Measurements from ENCODE around the gene RASL10B. TPM values are rescaled to one million over a fixed set of nuclear protein-coding genes. Genes with fewer than 3 reads are reported as not detected.

RASL10B gene
- total RNA-seq, 4 donors from 2014 or later = 4.7 to 13.8 (median 10.0) TPM

DNA sequence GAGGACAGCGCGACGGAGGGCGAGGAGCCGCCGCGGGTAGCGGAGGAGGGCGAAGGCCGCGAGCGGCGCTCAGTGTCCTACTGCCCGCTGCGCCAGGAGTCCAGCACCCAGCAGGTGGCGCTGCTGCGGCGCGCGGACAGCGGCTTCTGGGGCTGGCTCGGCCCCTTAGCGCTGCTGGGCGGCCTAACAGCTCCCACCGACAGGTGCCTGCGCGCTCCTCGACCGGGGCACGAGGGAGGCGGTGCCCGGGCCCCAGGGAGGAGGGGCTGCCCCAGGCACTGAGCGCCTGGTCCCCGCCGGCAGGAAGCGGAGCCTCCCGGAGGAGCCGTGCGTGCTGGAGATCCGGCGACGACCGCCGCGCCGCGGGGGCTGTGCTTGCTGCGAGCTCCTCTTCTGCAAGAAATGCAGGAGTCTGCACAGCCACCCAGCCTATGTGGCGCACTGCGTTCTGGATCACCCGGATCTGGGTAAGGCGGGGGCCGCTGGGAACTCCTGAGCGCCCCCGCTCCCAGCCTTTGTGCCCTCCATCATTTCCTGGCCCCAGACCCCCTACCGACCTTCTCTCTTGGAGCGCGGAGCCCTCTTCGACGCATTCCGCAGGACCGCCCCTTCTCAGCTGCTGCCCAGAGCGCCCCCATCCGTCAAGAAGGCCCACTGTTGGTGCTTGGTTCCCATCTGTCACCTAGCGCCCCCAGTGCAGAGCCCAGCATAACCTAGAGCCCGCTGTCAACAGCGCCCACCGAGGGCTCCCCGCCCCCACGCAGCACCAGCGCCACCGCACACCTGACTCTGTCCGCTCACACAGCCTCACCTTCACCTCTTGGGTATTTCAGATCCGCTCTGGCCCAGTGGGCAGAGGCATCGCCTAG, 32.9 kb downstream of the RASL10B start:
- Histone ChIP-seq H3K4me3 (peak overlapping the region; percentile 58 to 72 (median 64)), H3K9me3 (no peaks in the 10 kb centered on the region), H3K36me3 (no peaks in the 10 kb centered on the region), H3K27me3 (no peaks in the 10 kb centered on the region), H3K27ac (peak overlapping the region; percentile 13 to 50 (median 42)), H3K4me1 (peaks cover 9 to 11% of the 10 kb centered on the region in 2 donors)
- in situ Hi-C loops (cut with MboI; ENCODE audit: low sequenced_read_pairs in 4 of 4) (loop anchor here in 1 of 4 donors (5.0 kb wide), 1 partner anchor 43 kb away; the partner anchor contains the start of gene TAF15), intact Hi-C loops (cut with DNase I; ENCODE audit: low total_unique reads) (loop anchor here (1.0 to 5.0 kb wide), 2 partner anchors 45 to 718 kb away; partner anchors contain the start of gene TAF15)
- ATAC-seq = peak; percentile 90 to 95
- TF ChIP-seq, protein P1, sequence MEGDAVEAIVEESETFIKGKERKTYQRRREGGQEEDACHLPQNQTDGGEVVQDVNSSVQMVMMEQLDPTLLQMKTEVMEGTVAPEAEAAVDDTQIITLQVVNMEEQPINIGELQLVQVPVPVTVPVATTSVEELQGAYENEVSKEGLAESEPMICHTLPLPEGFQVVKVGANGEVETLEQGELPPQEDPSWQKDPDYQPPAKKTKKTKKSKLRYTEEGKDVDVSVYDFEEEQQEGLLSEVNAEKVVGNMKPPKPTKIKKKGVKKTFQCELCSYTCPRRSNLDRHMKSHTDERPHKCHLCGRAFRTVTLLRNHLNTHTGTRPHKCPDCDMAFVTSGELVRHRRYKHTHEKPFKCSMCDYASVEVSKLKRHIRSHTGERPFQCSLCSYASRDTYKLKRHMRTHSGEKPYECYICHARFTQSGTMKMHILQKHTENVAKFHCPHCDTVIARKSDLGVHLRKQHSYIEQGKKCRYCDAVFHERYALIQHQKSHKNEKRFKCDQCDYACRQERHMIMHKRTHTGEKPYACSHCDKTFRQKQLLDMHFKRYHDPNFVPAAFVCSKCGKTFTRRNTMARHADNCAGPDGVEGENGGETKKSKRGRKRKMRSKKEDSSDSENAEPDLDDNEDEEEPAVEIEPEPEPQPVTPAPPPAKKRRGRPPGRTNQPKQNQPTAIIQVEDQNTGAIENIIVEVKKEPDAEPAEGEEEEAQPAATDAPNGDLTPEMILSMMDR (IDR thresholded peaks at IDR 0.05 in 4 of 5, conservative IDR thresholded peaks at IDR 0.05 in 1 of 5) = peak; percentile 90 to 98 (median 97)
- TF ChIP-seq POLR2A (IDR thresholded peaks at IDR 0.05) = no peak
- DNase-seq = peak; percentile 61 to 82

DNA sequence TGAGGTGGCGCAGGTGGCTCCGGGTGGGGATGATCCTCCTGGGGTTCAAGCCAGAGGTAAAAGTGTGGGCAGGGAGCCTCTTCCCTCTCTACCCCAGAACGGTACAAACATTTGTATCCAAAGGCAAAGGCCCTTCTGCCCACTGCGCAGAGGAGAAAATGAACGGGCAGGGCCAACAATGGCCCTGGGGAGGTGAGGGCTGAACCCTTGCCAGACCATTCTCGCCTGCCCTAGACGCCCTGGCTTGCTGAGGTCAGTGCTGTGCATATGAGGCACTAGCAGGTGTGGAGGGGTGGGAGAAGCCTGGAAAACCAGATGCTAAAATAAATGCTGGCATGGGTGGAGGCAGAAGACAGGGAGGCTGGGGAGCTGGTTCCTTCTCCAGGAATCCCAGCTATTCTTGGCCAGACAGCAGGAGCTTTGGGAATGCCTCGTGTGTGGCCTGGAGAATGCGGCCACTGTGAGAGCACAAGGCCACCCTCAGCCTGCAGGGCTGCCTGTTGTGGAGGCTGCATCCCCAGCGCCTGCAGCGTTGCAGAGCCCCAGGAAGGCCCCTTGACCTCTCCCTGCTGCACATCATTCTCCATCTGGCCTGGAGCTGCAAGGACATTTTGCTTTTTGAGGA, 33.8 kb downstream of the RASL10B start:
- no peak for TF ChIP-seq POLR2A (IDR thresholded peaks at IDR 0.05)
- TF ChIP-seq, protein P1 (IDR thresholded peaks at IDR 0.05 in 4 of 5, conservative IDR thresholded peaks at IDR 0.05 in 1 of 5) = no peak
- Histone ChIP-seq H3K27me3 (no peaks in the 10 kb centered on the region), H3K27ac (no peak overlapping the region), H3K9me3 (no peaks in the 10 kb centered on the region), H3K4me3 (no peak overlapping the region), H3K4me1 (peaks cover 7 to 11% of the 10 kb centered on the region in 2 donors), H3K36me3 (no peaks in the 10 kb centered on the region)
- no peak for DNase-seq
- intact Hi-C loops (cut with DNase I; ENCODE audit: low total_unique reads) = no loop called here
- in situ Hi-C loops (cut with MboI; ENCODE audit: low sequenced_read_pairs in 4 of 4) = loop anchor here in 2 of 4 donors (5.0 kb wide), 2 partner anchors 37 to 42 kb away; partner anchors contain the start of gene TAF15 (in 1 of the 2)
- no peak for ATAC-seq

DNA sequence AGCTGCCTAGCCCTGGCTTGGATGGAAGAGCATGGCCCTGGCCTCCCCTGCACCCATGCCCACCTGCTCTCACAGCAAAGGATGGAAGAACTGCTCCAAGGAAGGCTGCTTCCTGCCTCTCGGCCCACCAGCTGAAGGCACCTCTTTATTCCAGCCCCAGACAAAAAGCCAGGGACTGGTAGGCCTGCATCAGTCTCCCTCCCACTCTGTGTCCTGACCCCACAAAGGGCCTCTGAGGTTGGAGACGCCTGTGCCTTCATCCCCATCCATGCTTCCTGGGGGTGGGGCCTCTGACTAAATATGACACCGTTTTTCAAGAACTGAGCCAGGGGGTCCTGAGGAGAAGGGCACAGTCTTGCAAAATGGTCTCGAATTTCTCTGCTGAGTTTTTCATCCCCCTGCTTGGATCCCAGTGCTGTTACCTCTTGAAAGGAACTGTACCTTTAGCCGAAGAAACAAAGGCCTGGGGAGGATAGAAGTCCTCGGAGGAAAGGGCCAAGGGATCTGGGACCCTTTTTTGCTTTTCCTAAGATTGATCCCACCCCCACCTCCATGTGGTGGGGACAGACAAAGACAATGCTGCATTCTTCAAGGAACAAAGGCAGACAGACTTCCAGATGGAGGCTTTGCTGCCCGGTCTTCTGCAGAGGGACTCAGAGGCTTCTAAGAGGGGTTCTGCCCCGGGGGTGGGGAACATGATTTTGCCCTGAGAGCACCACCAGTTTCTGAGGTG, 34.5 kb downstream of the RASL10B start:
- TF ChIP-seq, protein P1 (IDR thresholded peaks at IDR 0.05 in 4 of 5, conservative IDR thresholded peaks at IDR 0.05 in 1 of 5) = no peak
- TF ChIP-seq POLR2A (IDR thresholded peaks at IDR 0.05) = no peak
- no peaks in the 10 kb centered on the region for H3K27me3 ChIP-seq
- H3K9me3 ChIP-seq = no peaks in the 10 kb centered on the region
- in situ Hi-C loops (cut with MboI; ENCODE audit: low sequenced_read_pairs in 4 of 4) = loop anchor here in 2 of 4 donors (5.0 kb wide), 2 partner anchors 36 to 41 kb away; partner anchors contain the start of gene TAF15 (in 1 of the 2)
- no peak overlapping the region for H3K4me3 ChIP-seq
- H3K4me1 ChIP-seq = peaks cover 5 to 11% of the 10 kb centered on the region in 2 donors
- no peak for ATAC-seq
- H3K27ac ChIP-seq = no peak overlapping the region
- intact Hi-C loops (cut with DNase I; ENCODE audit: low total_unique reads) = no loop called here
- no peaks in the 10 kb centered on the region for H3K36me3 ChIP-seq
- DNase-seq = no peak

GRCh38 chr17:35766489-35766877, 35.0 kb downstream of the RASL10B start:
- in situ Hi-C loops (cut with MboI; ENCODE audit: low sequenced_read_pairs in 4 of 4) = loop anchor here in 2 of 4 donors (5.0 kb wide), 2 partner anchors 36 to 41 kb away; partner anchors contain the start of gene TAF15 (in 1 of the 2)
- H3K36me3 ChIP-seq = no peaks in the 10 kb centered on the region
- H3K27me3 ChIP-seq = no peaks in the 10 kb centered on the region
- DNase-seq (no peak), ATAC-seq (no peak)
- intact Hi-C loops (cut with DNase I; ENCODE audit: low total_unique reads) = no loop called here
- H3K4me3 ChIP-seq = no peak overlapping the region
- no peak overlapping the region for H3K27ac ChIP-seq
- TF ChIP-seq, protein P1 (IDR thresholded peaks at IDR 0.05 in 4 of 5, conservative IDR thresholded peaks at IDR 0.05 in 1 of 5) = no peak
- no peak for TF ChIP-seq POLR2A (IDR thresholded peaks at IDR 0.05)
- no peaks in the 10 kb centered on the region for H3K9me3 ChIP-seq
- peaks cover 5 to 11% of the 10 kb centered on the region in 2 donors for H3K4me1 ChIP-seq

Measured in gastrocnemius medialis (tissue), 4 donors.